ENCODE data around the gene PDF.

PDF gene

GRCh38 chr16:69328854-69329316 lies 1.5 kb downstream of the PDF start:
- Mint-ChIP-seq H3K36me3 (peaks cover 22 to 55% of the 10 kb centered on the region in 2 donors), H3K4me1 (peaks cover 28 to 65% of the 10 kb centered on the region in 2 donors), H3K27me3 (no peaks in the 10 kb centered on the region), H3K27ac (peak overlapping the region; percentile 5), H3K4me3 (peak overlapping the region; percentile 88 to 92), H3K9me3 (no peaks in the 10 kb centered on the region)
- no peak for ATAC-seq (replicated peaks)
- no peak for DNase-seq

DNA sequence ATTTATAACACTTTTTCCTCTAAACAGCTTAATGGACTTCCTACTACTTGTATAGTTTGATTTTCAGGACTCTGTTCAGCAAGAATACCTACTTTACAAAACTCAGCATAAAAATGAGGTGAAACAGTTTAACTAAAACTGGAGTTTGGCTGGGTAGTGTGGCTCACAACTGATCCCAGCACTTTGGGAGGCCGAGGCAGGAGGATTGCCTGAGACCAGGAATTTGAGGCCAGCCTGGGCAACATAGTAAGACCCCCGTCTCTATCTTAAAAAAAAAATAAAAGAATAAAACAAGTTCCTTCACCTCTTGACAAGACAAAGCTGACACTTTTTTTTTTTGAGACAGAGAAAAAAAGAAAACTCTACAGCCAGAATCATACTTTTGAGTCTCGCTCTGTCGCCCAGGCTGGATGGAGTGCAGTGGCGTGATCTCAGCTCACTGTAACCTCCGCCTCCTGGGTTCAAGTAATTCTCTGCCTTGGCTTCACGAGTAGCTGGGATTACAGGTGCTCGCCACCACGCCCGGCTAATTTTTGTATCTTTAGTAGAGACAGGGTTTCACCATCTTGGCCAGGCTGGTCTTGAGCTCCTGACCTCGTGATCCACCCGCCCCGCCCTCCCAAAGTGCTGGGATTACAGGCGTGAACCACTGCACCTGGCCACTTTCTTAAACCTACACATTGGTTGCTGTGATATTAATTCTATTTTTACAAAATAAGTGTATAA lies 2.6 kb downstream of the PDF start:
- ATAC-seq (replicated peaks) (no peak), DNase-seq (no peak)
- H3K27ac Mint-ChIP-seq = peak overlapping the region; percentile 31
- H3K27me3 Mint-ChIP-seq = no peaks in the 10 kb centered on the region
- peaks cover 27 to 66% of the 10 kb centered on the region in 2 donors for H3K4me1 Mint-ChIP-seq
- peaks cover 26 to 54% of the 10 kb centered on the region in 2 donors for H3K36me3 Mint-ChIP-seq
- peak overlapping the region; percentile 47 to 58 for H3K4me3 Mint-ChIP-seq
- no peaks in the 10 kb centered on the region for H3K9me3 Mint-ChIP-seq

GRCh38 chr16:69326172-69326873 lies 4.1 kb downstream of the PDF start:
- no peak for DNase-seq
- H3K27ac Mint-ChIP-seq = peak overlapping the region; percentile 20
- H3K4me3 Mint-ChIP-seq = peak overlapping the region in 1 of 2 donors; percentile 39
- H3K36me3 Mint-ChIP-seq = peaks cover 36 to 57% of the 10 kb centered on the region in 2 donors
- no peak for ATAC-seq (replicated peaks)
- H3K27me3 Mint-ChIP-seq = no peaks in the 10 kb centered on the region
- peaks cover 35 to 74% of the 10 kb centered on the region in 2 donors for H3K4me1 Mint-ChIP-seq
- no peaks in the 10 kb centered on the region for H3K9me3 Mint-ChIP-seq

DNA sequence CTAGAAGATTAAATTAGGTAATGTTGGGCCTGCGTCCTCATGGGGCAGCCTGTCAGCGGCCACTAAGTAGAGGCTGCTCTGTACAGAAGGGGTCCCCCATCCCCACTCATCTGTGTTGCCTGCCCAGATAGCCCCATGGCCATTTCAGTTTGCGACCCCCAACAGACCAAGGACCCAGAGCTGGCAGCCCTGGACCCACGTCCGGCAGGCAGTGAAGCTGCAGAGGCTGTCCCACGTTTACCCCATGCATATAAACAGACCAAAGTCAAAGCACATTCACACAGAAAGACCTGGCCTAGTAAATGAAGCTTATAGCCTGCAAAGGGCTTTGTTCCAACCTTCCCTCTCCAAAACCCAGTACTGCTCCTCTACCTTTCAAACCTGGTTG lies 4.6 kb downstream of the PDF start:
- H3K27me3 Mint-ChIP-seq = no peaks in the 10 kb centered on the region
- peak overlapping the region in 1 of 2 donors; percentile 39 for H3K4me3 Mint-ChIP-seq
- H3K4me1 Mint-ChIP-seq = peaks cover 35 to 69% of the 10 kb centered on the region in 2 donors
- H3K9me3 Mint-ChIP-seq = no peaks in the 10 kb centered on the region
- H3K27ac Mint-ChIP-seq = peak overlapping the region; percentile 42
- no peak for ATAC-seq (replicated peaks)
- peaks cover 38 to 61% of the 10 kb centered on the region in 2 donors for H3K36me3 Mint-ChIP-seq
- no peak for DNase-seq

DNA sequence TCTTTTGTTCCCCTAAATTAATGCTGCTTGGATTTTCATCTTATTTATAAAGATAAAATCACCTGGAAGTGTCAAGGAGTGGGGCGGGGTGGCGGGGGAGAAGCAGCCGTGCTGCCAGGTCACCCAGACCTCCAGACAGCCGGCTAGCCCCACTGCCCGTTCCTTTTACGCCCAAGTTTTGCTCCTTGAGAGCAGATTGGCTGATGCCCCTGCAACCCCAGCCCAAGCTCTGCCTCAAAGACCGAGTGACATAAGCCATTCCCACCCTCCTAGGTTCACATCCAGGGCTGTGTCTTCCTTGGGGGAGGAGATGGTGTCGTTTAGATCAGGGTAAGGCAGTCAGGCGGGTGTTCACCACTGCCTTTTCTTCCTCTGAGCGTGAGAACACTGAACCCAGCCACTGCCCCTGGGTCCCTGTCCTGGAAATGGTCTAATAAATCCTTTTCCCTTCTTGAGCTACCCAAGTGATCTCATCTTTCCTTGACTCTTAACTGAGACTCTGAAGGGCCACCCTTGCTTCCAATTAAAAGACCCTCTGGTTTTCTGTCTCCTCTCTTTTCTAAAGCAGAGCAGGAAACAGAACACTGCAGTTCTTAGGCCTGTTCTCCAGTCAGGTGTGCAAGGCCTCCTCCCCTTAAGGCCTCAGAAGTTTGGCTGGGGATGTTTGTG lies 5.7 kb downstream of the PDF start:
- no peaks in the 10 kb centered on the region for H3K27me3 Mint-ChIP-seq
- H3K27ac Mint-ChIP-seq = peak overlapping the region; percentile 33
- no peaks in the 10 kb centered on the region for H3K9me3 Mint-ChIP-seq
- peaks cover 34 to 64% of the 10 kb centered on the region in 2 donors for H3K4me1 Mint-ChIP-seq
- ATAC-seq (replicated peaks) (no peak), DNase-seq (no peak)
- H3K36me3 Mint-ChIP-seq = peaks cover 39 to 64% of the 10 kb centered on the region in 2 donors
- H3K4me3 Mint-ChIP-seq = no peak overlapping the region

- peaks cover 31 to 62% of the 10 kb centered on the region in 2 donors for H3K4me1 Mint-ChIP-seq
- DNase-seq = no peak
- H3K27ac Mint-ChIP-seq = peak overlapping the region; percentile 57
- no peak for ATAC-seq (replicated peaks)
- peaks cover 43 to 67% of the 10 kb centered on the region in 2 donors for H3K36me3 Mint-ChIP-seq
- no peaks in the 10 kb centered on the region for H3K27me3 Mint-ChIP-seq
- H3K9me3 Mint-ChIP-seq = no peaks in the 10 kb centered on the region
- no peak overlapping the region for H3K4me3 Mint-ChIP-seq
These were observed 6.3 kb downstream of the PDF start for GRCh38 chr16:69324013-69324531.

DNA sequence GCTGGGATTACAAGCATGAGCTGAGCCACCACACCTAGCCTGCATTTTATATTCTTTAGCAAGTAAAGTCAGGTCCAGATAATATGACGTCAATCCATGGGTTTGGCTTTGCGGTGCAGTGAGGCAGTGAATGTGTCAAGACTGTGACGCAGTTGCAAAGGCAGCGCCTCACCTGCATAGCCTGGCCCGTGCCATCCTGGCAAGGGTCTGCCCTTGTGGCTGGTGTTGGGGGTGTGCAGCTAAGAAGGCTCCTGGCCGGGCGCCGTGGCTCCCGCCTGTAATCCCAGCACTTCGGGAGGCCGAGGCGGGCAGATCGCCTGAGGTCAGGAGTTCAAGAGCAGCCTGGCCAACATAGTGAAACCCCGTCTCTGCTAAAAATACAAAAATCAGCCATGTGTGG lies 7.0 kb downstream of the PDF start:
- Mint-ChIP-seq H3K36me3 (peaks cover 42 to 68% of the 10 kb centered on the region in 2 donors), H3K4me1 (peaks cover 24 to 55% of the 10 kb centered on the region in 2 donors), H3K27ac (peak overlapping the region; percentile 51), H3K4me3 (no peak overlapping the region), H3K9me3 (no peaks in the 10 kb centered on the region), H3K27me3 (no peaks in the 10 kb centered on the region)
- DNase-seq (no peak), ATAC-seq (replicated peaks) (no peak)

DNA sequence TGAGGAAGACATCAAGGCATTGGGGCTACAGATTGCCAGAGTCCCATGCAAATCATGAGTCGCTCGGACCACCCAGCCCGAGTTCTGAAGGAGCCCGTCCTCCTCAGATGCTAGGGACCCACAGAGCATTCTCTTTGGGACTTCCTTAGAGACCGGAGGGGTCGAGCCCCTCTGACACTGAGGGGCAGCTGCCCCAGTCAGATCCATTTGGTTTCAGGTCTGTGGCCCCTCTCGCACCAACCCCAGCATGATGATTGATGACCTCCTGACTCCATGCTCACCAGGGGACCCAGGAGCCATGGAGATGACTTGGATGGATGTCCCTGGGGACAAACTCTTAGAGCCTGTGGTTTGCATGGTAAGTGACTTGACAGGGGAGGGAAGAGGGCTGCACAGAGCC lies 8.0 kb downstream of the PDF start:
- DNase-seq (no peak), ATAC-seq (replicated peaks) (no peak)
- Mint-ChIP-seq H3K4me3 (no peak overlapping the region), H3K4me1 (peaks cover 22 to 50% of the 10 kb centered on the region in 2 donors), H3K27me3 (no peaks in the 10 kb centered on the region), H3K36me3 (peaks cover 42 to 67% of the 10 kb centered on the region in 2 donors), H3K9me3 (no peaks in the 10 kb centered on the region), H3K27ac (peak overlapping the region; percentile 76)

DNA sequence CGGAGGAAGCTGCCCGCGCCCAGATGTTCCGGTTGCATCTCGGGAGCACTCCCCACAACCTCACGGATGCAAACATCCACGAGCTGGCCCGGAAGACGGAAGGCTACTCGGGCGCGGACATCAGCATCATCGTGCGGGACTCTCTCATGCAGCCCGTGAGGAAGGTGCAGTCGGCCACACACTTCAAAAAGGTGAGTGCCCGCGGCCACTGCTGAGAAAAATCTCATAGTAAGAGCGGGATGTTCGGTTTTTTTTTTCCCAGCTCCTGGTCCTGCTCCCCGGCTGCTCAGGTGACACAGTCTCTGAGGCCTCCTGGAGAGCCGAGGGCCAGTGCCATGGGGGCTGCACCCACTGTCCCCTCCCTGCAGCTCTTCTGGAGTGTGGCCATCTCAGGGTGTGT lies 9.3 kb downstream of the PDF start:
- H3K36me3 Mint-ChIP-seq = peaks cover 48 to 69% of the 10 kb centered on the region in 2 donors
- H3K4me1 Mint-ChIP-seq = peaks cover 22 to 45% of the 10 kb centered on the region in 2 donors
- no peaks in the 10 kb centered on the region for H3K9me3 Mint-ChIP-seq
- DNase-seq = no peak
- no peaks in the 10 kb centered on the region for H3K27me3 Mint-ChIP-seq
- no peak for ATAC-seq (replicated peaks)
- H3K27ac Mint-ChIP-seq = no peak overlapping the region
- no peak overlapping the region for H3K4me3 Mint-ChIP-seq

DNA sequence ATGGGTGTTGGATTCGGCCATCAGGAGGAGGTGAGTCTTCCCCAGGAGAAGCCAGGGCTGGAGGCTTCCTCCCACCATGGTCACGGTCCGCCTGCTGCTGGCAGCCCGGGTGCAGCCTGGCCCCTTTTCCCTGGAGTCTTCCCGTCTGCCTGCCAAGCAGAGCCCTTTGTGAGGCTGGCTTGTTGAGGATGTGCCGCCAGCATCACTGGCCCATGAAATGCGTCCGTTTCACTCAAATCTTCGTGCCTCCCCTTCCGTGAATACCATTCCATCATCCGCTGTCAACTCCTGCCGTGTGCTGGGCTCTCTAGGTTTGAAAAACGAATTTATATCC lies 9.7 kb downstream of the PDF start:
- peaks cover 19 to 44% of the 10 kb centered on the region in 2 donors for H3K4me1 Mint-ChIP-seq
- no peaks in the 10 kb centered on the region for H3K9me3 Mint-ChIP-seq
- ATAC-seq (replicated peaks) (no peak), DNase-seq (no peak)
- no peak overlapping the region for H3K27ac Mint-ChIP-seq
- H3K4me3 Mint-ChIP-seq = no peak overlapping the region
- H3K36me3 Mint-ChIP-seq = peaks cover 48 to 69% of the 10 kb centered on the region in 2 donors
- no peaks in the 10 kb centered on the region for H3K27me3 Mint-ChIP-seq

- Mint-ChIP-seq H3K4me3 (no peak overlapping the region), H3K27me3 (no peaks in the 10 kb centered on the region), H3K4me1 (peaks cover 18 to 41% of the 10 kb centered on the region in 2 donors), H3K27ac (peak overlapping the region; percentile 11), H3K36me3 (peaks cover 47 to 65% of the 10 kb centered on the region in 2 donors), H3K9me3 (no peaks in the 10 kb centered on the region)
- DNase-seq = no peak
- ATAC-seq (replicated peaks) = no peak
These were observed 10.3 kb downstream of the PDF start for GRCh38 chr16:69319826-69320739.

DNA sequence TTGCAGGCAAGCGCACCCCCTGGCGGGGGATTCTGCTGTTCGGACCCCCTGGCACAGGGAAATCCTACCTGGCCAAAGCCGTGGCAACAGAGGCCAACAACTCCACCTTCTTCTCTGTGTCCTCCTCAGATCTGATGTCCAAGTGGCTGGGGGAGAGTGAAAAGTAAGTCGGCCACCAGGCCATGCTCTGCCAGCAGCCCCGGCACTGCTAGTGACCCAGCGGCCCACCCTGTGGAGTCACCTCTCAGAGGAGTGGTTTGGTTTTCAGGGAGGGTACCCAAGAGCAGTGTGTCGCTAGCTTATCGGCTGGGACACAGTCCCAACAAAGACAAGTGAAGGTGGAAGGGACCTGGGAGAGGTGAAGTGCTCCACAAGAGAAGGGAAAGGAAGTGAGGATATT lies 11.0 kb downstream of the PDF start:
- peak overlapping the region; percentile 11 for H3K27ac Mint-ChIP-seq

GRCh38 chr16:69318911-69319289 lies 11.5 kb downstream of the PDF start:
- Mint-ChIP-seq H3K27ac (peak overlapping the region; percentile 37), H3K9me3 (no peaks in the 10 kb centered on the region), H3K36me3 (peaks cover 39 to 57% of the 10 kb centered on the region in 2 donors), H3K4me1 (peaks cover 16 to 39% of the 10 kb centered on the region in 2 donors), H3K4me3 (no peak overlapping the region), H3K27me3 (no peaks in the 10 kb centered on the region)
- DNase-seq = no peak
- no peak for ATAC-seq (replicated peaks)

More for the DNA sequence above, 11.0 kb downstream of the PDF start:
- ATAC-seq (replicated peaks) (no peak), DNase-seq (no peak)
- Mint-ChIP-seq H3K36me3 (peaks cover 41 to 62% of the 10 kb centered on the region in 2 donors), H3K9me3 (no peaks in the 10 kb centered on the region), H3K4me1 (peaks cover 16 to 38% of the 10 kb centered on the region in 2 donors), H3K4me3 (no peak overlapping the region), H3K27me3 (no peaks in the 10 kb centered on the region)

Data from stimulated activated naive B cell treated with anti-CD40 and anti-IgM and Interleukin-4, amounts not matched to agents 10 μg/mL and 1 μg/mL and 100 μg/mL, for 72 hours (primary cell).